ENCODE data around the gene CYFIP1. TPM values are rescaled to one million over a fixed set of nuclear protein-coding genes. Genes with fewer than 3 reads are reported as not detected.
A peak's percentile ranks its signal among the peaks of the same experiment; 100 is the strongest.

The CYFIP1 gene
- total RNA-seq, 2 donors from 2014 or later: 134 to 139 TPM

DNA sequence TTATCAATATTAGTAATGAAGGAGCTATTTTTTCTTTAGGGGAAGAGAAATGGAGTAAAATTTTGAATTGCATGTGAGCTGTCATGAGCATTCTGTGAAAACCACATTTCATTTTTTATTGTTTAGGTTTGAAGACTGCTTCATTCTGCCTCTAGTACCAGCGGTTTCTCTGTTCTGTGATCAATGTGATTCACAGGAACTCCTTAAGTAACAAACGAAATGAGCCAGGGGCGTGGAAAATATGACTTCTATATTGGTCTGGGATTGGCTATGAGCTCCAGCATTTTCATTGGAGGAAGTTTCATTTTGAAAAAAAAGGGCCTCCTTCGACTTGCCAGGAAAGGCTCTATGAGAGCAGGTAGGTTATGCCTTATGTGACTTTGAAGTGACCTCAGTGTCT is 128.7 kb downstream of the CYFIP1 start:
- no peak overlapping the region for H3K4me3 Mint-ChIP-seq
- Histone ChIP-seq H3K9me3 (ENCODE audit: control insufficient read depth, low read length) (peaks cover 3% of the 10 kb centered on the region), H3K27ac (ENCODE audit: low read depth, low read length) (no peak overlapping the region), H3K4me1 (ENCODE audit: control insufficient read depth, insufficient read depth, low read length) (no peaks in the 10 kb centered on the region), H3K4me3 (ENCODE audit: low read length) (no peak overlapping the region), H3K9ac (ENCODE audit: extremely low read depth, low read length, poor library complexity, severe bottlenecking) (no peak overlapping the region), H3K27me3 (ENCODE audit: control insufficient read depth, insufficient read depth, low read length, poor library complexity, severe bottlenecking) (no peaks in the 10 kb centered on the region), H3K36me3 (ENCODE audit: control insufficient read depth, insufficient read depth, low read length) (peaks cover 83% of the 10 kb centered on the region)
- peaks cover 7% of the 10 kb centered on the region for H3K4me1 Mint-ChIP-seq
- H3K9me3 Mint-ChIP-seq: no peaks in the 10 kb centered on the region
- WGBS, 2 experiments (ENCODE audit: insufficient coverage in 1 of 2, insufficient read length in 1 of 2): 94 to 100% methylated on average over 3 to 4 of the region's 4 CpGs
- H3K36me3 Mint-ChIP-seq (ENCODE audit: low read depth): peaks cover 61% of the 10 kb centered on the region
- H3K27ac Mint-ChIP-seq: no peak overlapping the region
- no peaks in the 10 kb centered on the region for H3K27me3 Mint-ChIP-seq (ENCODE audit: insufficient read depth)
- TF ChIP-seq, protein P1, sequence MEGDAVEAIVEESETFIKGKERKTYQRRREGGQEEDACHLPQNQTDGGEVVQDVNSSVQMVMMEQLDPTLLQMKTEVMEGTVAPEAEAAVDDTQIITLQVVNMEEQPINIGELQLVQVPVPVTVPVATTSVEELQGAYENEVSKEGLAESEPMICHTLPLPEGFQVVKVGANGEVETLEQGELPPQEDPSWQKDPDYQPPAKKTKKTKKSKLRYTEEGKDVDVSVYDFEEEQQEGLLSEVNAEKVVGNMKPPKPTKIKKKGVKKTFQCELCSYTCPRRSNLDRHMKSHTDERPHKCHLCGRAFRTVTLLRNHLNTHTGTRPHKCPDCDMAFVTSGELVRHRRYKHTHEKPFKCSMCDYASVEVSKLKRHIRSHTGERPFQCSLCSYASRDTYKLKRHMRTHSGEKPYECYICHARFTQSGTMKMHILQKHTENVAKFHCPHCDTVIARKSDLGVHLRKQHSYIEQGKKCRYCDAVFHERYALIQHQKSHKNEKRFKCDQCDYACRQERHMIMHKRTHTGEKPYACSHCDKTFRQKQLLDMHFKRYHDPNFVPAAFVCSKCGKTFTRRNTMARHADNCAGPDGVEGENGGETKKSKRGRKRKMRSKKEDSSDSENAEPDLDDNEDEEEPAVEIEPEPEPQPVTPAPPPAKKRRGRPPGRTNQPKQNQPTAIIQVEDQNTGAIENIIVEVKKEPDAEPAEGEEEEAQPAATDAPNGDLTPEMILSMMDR (conservative IDR thresholded peaks at IDR 0.05): no peak
- no peak for DNase-seq

DNA sequence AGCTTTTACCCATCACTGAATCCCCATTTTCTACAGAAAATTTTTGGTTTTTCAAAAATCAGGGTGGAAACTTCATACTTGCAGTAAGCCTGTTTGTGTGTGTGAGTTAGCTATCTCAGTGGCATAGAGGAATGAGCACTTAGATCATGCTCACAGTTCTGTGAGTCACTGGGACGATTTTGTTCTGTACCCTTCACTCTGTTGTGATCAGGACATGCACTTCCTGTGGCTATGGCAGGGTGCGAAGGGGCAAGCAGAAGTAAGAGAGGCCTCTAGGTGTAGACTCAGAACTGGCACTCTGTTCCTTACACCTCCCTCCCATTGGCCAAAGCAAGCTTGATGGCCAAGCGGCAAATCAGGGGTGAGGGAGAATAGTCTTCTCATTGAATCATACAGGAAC is 130.1 kb downstream of the CYFIP1 start:
- Mint-ChIP-seq H3K4me1 (peaks cover 6% of the 10 kb centered on the region), H3K36me3 (ENCODE audit: low read depth) (peaks cover 61% of the 10 kb centered on the region)

DNA sequence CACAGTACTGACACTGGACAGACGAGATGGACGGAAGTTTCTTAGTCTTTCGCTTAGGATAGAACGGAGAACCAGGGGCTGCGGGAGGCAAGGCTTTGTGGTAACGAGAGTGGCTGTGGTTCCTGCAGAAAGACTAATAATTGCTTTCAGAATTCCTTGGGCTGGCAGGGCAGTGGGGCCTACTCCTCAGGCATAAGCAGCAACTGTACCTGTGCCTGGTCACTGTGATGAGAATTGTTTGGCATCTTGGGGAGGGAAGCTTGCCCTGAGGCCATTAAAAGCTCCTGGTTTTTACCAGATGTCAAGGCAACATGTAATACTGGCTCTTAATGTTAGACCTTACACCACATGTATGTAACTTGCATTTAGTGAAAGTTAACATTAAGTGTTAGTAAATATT is 134.1 kb downstream of the CYFIP1 start:
- Mint-ChIP-seq H3K4me3 (no peak overlapping the region), H3K4me1 (peaks cover 13% of the 10 kb centered on the region), H3K27ac (no peak overlapping the region), H3K27me3 (ENCODE audit: insufficient read depth) (no peaks in the 10 kb centered on the region), H3K36me3 (ENCODE audit: low read depth) (peaks cover 58% of the 10 kb centered on the region), H3K9me3 (no peaks in the 10 kb centered on the region)
- Histone ChIP-seq H3K4me1 (ENCODE audit: control insufficient read depth, insufficient read depth, low read length) (peaks cover 3% of the 10 kb centered on the region), H3K27ac (ENCODE audit: low read depth, low read length) (no peak overlapping the region), H3K4me3 (ENCODE audit: low read length) (no peak overlapping the region), H3K27me3 (ENCODE audit: control insufficient read depth, insufficient read depth, low read length, poor library complexity, severe bottlenecking) (no peaks in the 10 kb centered on the region), H3K36me3 (ENCODE audit: control insufficient read depth, insufficient read depth, low read length) (peaks cover 77% of the 10 kb centered on the region), H3K9me3 (ENCODE audit: control insufficient read depth, low read length) (no peaks in the 10 kb centered on the region), H3K9ac (ENCODE audit: extremely low read depth, low read length, poor library complexity, severe bottlenecking) (no peak overlapping the region)
- TF ChIP-seq, protein P1 (conservative IDR thresholded peaks at IDR 0.05): no peak
- 96 to 98% methylated on average over 6 of the region's 6 CpGs for whole genome bisulfite sequencing, 2 experiments (ENCODE audit: insufficient coverage in 1 of 2, insufficient read length in 1 of 2)
- DNase-seq: no peak

More for the DNA sequence above, 130.1 kb downstream of the CYFIP1 start:
- Mint-ChIP-seq H3K27me3 (ENCODE audit: insufficient read depth) (no peaks in the 10 kb centered on the region), H3K9me3 (no peaks in the 10 kb centered on the region), H3K4me3 (no peak overlapping the region), H3K27ac (peak overlapping the region; percentile 58)
- Histone ChIP-seq H3K4me1 (ENCODE audit: control insufficient read depth, insufficient read depth, low read length) (peaks cover 3% of the 10 kb centered on the region), H3K9ac (ENCODE audit: extremely low read depth, low read length, poor library complexity, severe bottlenecking) (no peak overlapping the region), H3K4me3 (ENCODE audit: low read length) (no peak overlapping the region), H3K27ac (ENCODE audit: low read depth, low read length) (no peak overlapping the region), H3K27me3 (ENCODE audit: control insufficient read depth, insufficient read depth, low read length, poor library complexity, severe bottlenecking) (no peaks in the 10 kb centered on the region), H3K9me3 (ENCODE audit: control insufficient read depth, low read length) (no peaks in the 10 kb centered on the region), H3K36me3 (ENCODE audit: control insufficient read depth, insufficient read depth, low read length) (peaks cover 84% of the 10 kb centered on the region)
- no peak for DNase-seq
- TF ChIP-seq, protein P1 (conservative IDR thresholded peaks at IDR 0.05): no peak
- WGBS, 2 experiments (ENCODE audit: insufficient coverage in 1 of 2, insufficient read length in 1 of 2): 89 to 99% methylated on average over 1 to 3 of the region's 3 CpGs
